Measurements from ENCODE around the gene FLNC.

DNA sequence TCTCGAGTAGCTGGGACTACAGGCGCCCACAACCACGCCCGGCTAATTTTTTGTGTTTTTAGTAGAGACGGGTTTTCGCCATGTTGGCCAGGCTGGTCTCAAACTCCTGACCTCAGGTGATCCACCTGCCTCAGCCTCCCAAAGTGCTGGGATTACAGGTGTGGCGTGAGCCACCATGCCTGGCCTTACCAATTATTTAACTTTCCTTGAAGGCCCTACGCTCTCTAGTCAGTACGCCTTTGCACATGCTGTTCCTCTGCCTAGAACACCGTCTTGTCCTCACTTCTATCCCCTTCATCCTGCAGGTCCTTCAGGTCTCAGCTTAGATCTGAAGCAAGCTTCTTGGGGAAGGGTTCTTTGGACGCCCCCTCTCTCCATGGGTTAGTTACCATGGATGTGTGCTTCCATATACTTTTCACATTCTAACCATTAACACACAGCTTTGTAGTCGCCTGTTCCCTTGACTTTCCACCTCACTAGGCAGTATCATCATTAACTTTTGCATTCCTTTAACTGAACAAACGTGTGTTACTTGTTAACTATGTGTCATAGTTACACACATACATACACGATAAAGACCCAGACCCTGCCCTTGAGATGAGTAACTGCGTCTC is 31.9 kb downstream of the FLNC start:
- TF ChIP-seq POLR2AphosphoS5 (IDR thresholded peaks at IDR 0.05) (no peak), SMC3 (conservative IDR thresholded peaks at IDR 0.05; ENCODE audit: poor library complexity) (no peak), EZH2 (IDR thresholded peaks at IDR 0.05; ENCODE audit: borderline replicate concordance, insufficient read depth, low read length, poor library complexity, severe bottlenecking) (no peak), RAD21 (conservative IDR thresholded peaks at IDR 0.05) (no peak), MXI1 (conservative IDR thresholded peaks at IDR 0.05; ENCODE audit: poor library complexity, severe bottlenecking) (no peak), EP300 (conservative IDR thresholded peaks at IDR 0.05; ENCODE audit: poor library complexity, severe bottlenecking) (no peak), TAF1 (IDR thresholded peaks at IDR 0.05; ENCODE audit: low read depth) (no peak)
- TF ChIP-seq, protein P1, sequence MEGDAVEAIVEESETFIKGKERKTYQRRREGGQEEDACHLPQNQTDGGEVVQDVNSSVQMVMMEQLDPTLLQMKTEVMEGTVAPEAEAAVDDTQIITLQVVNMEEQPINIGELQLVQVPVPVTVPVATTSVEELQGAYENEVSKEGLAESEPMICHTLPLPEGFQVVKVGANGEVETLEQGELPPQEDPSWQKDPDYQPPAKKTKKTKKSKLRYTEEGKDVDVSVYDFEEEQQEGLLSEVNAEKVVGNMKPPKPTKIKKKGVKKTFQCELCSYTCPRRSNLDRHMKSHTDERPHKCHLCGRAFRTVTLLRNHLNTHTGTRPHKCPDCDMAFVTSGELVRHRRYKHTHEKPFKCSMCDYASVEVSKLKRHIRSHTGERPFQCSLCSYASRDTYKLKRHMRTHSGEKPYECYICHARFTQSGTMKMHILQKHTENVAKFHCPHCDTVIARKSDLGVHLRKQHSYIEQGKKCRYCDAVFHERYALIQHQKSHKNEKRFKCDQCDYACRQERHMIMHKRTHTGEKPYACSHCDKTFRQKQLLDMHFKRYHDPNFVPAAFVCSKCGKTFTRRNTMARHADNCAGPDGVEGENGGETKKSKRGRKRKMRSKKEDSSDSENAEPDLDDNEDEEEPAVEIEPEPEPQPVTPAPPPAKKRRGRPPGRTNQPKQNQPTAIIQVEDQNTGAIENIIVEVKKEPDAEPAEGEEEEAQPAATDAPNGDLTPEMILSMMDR (IDR thresholded peaks at IDR 0.05; ENCODE audit: poor library complexity, severe bottlenecking): no peak
- TF ChIP-seq, protein P2, sequence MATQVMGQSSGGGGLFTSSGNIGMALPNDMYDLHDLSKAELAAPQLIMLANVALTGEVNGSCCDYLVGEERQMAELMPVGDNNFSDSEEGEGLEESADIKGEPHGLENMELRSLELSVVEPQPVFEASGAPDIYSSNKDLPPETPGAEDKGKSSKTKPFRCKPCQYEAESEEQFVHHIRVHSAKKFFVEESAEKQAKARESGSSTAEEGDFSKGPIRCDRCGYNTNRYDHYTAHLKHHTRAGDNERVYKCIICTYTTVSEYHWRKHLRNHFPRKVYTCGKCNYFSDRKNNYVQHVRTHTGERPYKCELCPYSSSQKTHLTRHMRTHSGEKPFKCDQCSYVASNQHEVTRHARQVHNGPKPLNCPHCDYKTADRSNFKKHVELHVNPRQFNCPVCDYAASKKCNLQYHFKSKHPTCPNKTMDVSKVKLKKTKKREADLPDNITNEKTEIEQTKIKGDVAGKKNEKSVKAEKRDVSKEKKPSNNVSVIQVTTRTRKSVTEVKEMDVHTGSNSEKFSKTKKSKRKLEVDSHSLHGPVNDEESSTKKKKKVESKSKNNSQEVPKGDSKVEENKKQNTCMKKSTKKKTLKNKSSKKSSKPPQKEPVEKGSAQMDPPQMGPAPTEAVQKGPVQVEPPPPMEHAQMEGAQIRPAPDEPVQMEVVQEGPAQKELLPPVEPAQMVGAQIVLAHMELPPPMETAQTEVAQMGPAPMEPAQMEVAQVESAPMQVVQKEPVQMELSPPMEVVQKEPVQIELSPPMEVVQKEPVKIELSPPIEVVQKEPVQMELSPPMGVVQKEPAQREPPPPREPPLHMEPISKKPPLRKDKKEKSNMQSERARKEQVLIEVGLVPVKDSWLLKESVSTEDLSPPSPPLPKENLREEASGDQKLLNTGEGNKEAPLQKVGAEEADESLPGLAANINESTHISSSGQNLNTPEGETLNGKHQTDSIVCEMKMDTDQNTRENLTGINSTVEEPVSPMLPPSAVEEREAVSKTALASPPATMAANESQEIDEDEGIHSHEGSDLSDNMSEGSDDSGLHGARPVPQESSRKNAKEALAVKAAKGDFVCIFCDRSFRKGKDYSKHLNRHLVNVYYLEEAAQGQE (IDR thresholded peaks at IDR 0.05; ENCODE audit: borderline replicate concordance): no peak
